ENCODE measurements around the gene HYAL3. TPM values are rescaled to one million over a fixed set of nuclear protein-coding genes. Genes with fewer than 3 reads are reported as not detected.

HYAL3 gene
- total and polyA plus RNA-seq, 2 of the 13 experiments (the other 11 are each of a cell fraction or from before 2014, with no cell fraction given) = 5.5 to 10.4 TPM

DNA sequence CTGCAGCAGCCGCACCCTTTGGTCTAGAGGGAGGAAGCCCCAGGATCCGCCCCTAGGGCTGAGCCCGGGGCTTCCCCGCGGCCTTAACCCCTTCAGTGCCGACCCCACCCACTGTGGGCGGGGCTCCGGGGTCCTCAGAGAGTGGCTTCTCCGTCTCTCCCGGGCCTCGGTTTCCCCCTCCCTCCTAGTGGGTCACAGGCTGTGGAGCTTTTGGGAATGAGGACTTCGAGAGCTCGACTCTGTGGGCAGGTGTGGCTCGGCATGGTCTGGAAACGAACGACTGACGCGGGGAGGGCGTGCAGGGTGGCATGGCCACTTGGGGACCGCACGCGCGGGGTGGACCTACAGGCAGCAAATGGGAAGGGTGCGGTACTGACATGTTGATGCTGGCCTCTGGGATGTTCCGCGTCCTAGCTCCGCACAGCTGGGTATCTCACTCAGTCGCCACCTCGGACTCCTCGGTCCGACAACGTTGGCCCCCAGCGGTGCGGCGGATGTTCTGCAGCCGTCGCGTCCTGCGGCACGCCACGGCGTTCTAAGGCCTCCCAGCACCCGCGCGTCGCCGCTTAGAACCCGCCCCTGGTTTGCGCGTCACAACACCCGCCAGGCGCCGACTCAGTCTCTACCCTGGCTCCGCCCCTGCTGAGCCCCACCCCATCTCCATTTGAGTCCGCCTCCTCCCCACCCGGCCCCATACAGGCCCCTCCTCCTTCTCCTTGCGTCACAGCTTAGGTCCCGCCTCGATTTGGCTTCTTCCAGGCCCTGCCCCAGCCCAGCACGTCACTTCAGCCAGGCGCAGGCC is at the start of gene HYAL3, which contains the start of gene NAA80 (continued):
- TF ChIP-seq, protein P1, sequence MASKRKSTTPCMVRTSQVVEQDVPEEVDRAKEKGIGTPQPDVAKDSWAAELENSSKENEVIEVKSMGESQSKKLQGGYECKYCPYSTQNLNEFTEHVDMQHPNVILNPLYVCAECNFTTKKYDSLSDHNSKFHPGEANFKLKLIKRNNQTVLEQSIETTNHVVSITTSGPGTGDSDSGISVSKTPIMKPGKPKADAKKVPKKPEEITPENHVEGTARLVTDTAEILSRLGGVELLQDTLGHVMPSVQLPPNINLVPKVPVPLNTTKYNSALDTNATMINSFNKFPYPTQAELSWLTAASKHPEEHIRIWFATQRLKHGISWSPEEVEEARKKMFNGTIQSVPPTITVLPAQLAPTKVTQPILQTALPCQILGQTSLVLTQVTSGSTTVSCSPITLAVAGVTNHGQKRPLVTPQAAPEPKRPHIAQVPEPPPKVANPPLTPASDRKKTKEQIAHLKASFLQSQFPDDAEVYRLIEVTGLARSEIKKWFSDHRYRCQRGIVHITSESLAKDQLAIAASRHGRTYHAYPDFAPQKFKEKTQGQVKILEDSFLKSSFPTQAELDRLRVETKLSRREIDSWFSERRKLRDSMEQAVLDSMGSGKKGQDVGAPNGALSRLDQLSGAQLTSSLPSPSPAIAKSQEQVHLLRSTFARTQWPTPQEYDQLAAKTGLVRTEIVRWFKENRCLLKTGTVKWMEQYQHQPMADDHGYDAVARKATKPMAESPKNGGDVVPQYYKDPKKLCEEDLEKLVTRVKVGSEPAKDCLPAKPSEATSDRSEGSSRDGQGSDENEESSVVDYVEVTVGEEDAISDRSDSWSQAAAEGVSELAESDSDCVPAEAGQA (IDR thresholded peaks at IDR 0.05; ENCODE audit: low read depth) = no peak
- TF ChIP-seq, protein P1 (CRISPR knock-in tag; IDR thresholded peaks at IDR 0.05; ENCODE audit: borderline replicate concordance) = peak; percentile 54; the same call in 1 of the 2 replicates
- TF ChIP-seq ZNF33A (CRISPR knock-in tag; IDR thresholded peaks at IDR 0.05; ENCODE audit: borderline replicate concordance) (no peak), ZNF850 (CRISPR knock-in tag; conservative IDR thresholded peaks at IDR 0.05) (no peak), DNMT3B (CRISPR knock-in tag; conservative IDR thresholded peaks at IDR 0.05) (no peak; the same call in 1 of the 2 replicates), ZNF75D (CRISPR knock-in tag; IDR thresholded peaks at IDR 0.05; ENCODE audit: borderline replicate concordance) (no peak), HOXA9 (CRISPR knock-in tag; IDR thresholded peaks at IDR 0.05; ENCODE audit: borderline replicate concordance) (no peak), ZNF138 (CRISPR knock-in tag; IDR thresholded peaks at IDR 0.05; ENCODE audit: low read depth) (peak; percentile 76; the same call in 1 of the 2 replicates), GABPB1 (CRISPR knock-in tag; IDR thresholded peaks at IDR 0.05) (peak; percentile 81), ZNF329 (CRISPR knock-in tag; IDR thresholded peaks at IDR 0.05; ENCODE audit: low read depth) (no peak), MLLT10 (CRISPR knock-in tag; IDR thresholded peaks at IDR 0.05) (no peak), MAZ (IDR thresholded peaks at IDR 0.05; ENCODE audit: borderline replicate concordance, low read depth, low read length) (peak; percentile 75; the same call in 1 of the 2 replicates), MAZ (CRISPR knock-in tag; IDR thresholded peaks at IDR 0.05; ENCODE audit: low read depth) (no peak; the same call in 1 of the 2 replicates)
- TF ChIP-seq, protein P2, sequence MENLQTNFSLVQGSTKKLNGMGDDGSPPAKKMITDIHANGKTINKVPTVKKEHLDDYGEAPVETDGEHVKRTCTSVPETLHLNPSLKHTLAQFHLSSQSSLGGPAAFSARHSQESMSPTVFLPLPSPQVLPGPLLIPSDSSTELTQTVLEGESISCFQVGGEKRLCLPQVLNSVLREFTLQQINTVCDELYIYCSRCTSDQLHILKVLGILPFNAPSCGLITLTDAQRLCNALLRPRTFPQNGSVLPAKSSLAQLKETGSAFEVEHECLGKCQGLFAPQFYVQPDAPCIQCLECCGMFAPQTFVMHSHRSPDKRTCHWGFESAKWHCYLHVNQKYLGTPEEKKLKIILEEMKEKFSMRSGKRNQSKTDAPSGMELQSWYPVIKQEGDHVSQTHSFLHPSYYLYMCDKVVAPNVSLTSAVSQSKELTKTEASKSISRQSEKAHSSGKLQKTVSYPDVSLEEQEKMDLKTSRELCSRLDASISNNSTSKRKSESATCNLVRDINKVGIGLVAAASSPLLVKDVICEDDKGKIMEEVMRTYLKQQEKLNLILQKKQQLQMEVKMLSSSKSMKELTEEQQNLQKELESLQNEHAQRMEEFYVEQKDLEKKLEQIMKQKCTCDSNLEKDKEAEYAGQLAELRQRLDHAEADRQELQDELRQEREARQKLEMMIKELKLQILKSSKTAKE (CRISPR knock-in tag; IDR thresholded peaks at IDR 0.05; ENCODE audit: borderline replicate concordance) = no peak; the same call in 1 of the 2 replicates
- TF ChIP-seq, protein P3, sequence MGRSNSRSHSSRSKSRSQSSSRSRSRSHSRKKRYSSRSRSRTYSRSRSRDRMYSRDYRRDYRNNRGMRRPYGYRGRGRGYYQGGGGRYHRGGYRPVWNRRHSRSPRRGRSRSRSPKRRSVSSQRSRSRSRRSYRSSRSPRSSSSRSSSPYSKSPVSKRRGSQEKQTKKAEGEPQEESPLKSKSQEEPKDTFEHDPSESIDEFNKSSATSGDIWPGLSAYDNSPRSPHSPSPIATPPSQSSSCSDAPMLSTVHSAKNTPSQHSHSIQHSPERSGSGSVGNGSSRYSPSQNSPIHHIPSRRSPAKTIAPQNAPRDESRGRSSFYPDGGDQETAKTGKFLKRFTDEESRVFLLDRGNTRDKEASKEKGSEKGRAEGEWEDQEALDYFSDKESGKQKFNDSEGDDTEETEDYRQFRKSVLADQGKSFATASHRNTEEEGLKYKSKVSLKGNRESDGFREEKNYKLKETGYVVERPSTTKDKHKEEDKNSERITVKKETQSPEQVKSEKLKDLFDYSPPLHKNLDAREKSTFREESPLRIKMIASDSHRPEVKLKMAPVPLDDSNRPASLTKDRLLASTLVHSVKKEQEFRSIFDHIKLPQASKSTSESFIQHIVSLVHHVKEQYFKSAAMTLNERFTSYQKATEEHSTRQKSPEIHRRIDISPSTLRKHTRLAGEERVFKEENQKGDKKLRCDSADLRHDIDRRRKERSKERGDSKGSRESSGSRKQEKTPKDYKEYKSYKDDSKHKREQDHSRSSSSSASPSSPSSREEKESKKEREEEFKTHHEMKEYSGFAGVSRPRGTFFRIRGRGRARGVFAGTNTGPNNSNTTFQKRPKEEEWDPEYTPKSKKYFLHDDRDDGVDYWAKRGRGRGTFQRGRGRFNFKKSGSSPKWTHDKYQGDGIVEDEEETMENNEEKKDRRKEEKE (IDR thresholded peaks at IDR 0.05) = no peak
